HG03139 (cell line): ENCODE results near the gene SLC44A1.
"Not testable (repeated sequence)": the region's sequence is repeated elsewhere in the genome, so short reads cannot be mapped to it uniquely, and the experiment has no call there.

ENCODE experiments used
- ATAC-seq: cut with Tn5 transposase; IDR thresholded peaks from one replicate; pipeline ENCODE4 v1.9.1; 2021; ENCODE audit not compliant: unreplicated experiment

The SLC44A1 gene

DNA sequence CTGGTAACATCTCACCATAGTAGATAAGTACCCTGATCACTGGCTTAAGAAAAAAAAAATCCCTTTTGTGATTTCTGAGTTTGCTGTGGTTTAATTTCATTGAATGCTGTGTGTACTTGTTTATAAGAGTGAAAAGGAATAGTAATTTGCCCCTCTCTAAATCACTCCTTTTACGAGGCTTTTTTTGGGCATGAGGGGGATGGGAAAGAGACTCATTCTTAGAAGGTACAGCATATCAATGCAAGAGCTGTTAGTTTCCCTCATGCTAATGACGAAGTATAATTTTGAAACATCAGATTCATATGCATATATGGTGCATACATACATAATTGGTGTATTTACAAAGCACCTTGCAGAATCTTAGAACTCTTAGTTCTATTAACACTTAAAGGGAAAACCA, 2.4 kb upstream of the SLC44A1 start:
- ATAC-seq, result no peak

- no peak for ATAC-seq
Measured at GRCh38 chr9:105242557-105242956, 1.9 kb upstream of the SLC44A1 start.

- ATAC-seq, result no peak
Measured at GRCh38 chr9:105243015-105243686, 1.3 kb upstream of the SLC44A1 start.

DNA sequence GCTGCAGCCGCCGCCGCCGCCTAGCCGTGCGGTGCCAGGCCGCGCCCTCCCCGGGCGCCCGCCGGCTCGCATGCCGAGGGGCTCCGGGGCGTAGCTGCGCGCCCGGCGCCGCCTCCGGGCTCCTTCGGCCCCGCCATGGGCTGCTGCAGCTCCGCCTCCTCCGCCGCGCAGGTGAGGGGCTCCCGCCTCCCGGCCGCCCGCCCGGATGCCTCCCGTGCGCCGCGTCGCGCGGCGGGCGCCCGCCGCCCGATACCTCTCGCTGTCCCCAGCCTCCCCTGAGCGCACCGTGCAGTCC, 230 bp downstream of the SLC44A1 start:
- peak; percentile 48 for ATAC-seq

DNA sequence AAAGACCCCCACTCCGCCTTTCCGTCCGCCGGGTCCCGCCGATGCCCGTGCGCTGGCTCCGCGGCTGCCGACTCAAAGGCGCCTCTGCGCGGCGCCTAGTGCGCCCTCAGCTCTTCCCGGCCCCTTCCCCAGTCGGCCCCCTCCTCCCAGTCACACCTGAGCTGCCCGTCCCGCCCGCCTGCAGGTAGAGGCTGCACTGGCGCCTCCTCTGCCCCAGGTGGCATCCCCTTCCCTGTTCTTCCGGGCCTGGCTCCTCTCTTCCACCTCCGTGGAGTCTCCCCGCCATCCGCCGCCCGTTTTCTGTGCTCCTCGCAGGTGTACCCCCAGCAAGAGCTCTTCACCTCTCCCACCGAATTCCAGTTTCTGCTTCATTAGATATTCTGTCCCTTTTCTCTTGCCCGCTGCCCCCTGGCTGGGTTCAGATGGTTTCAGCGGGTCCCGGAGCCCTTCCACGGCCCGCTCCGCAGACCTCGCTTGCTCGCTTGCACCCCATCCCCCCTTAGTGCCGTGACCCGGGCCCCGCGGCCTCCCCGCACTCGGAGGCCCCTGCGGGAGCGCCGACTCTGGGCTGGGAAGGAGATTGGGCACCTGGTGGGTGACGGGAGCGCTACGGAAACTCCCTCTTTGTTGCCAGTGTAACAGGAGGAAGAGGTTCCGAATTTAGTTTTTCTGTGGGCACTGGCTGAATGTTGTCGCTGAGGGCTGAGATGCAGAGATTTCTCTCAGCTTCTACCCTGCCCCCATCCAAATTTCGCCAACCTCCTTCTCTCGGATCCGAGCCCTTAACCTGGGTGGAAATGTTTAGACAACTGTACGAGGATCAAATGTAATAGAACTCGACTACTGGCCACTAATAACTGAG, 809 bp downstream of the SLC44A1 start:
- no peak for ATAC-seq

DNA sequence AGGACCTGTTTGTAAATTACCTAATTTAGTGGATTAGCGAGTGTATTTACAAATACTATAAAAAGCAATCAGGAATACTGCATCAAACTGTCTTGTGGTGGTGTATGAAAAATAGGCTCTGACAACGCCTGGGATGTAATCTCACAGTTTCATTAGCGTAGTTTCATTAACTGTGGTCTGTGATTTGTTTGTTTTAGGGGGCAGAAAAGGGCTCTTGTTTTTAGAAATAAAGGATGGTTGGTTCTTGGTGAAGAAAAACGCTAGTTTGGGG, 1.4 kb downstream of the SLC44A1 start:
- no peak for ATAC-seq

- ATAC-seq, result no peak
Measured at GRCh38 chr9:105246656-105247173, 2.3 kb downstream of the SLC44A1 start.

DNA sequence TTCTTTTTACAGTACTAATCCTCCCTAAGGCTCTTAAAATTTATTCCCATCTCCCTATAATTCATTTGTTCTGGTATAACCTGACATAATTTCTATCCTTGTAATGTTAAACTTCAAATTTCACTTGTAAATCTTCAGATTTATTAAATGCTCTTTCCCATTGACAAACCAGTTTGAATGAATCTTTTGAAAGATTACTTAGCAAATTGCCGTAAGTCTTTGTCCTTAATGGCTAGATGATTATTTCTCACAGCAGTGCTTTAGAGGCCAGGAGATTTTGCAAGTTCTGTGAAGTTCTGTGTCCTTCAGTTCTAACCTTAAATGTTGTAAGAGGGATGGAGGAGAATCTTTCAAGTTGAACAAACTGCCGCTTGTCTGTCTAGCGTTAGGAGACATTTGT, 4.2 kb downstream of the SLC44A1 start:
- no peak for ATAC-seq

DNA sequence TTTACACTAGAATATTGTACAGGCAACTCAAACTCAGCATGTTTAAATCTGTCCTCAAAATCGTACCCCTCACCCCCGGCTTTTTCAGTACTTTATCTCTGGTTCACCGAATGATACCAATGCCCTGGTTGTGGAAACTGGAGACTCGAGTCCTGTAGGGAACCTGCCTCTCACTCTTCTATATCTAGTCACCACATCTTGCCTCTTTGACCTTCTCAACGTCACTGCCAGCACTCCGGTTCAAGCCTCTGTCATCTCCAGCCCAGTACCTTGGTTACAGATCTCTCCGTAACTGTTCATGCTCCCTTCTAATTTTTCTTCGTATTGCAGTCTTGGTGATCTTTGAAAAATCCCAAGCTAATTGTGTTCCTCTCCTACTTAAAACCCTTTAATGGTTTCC, 6.7 kb downstream of the SLC44A1 start:
- no peak for ATAC-seq

- no peak for ATAC-seq
Measured at GRCh38 chr9:105251733-105252404, 7.4 kb downstream of the SLC44A1 start.

DNA sequence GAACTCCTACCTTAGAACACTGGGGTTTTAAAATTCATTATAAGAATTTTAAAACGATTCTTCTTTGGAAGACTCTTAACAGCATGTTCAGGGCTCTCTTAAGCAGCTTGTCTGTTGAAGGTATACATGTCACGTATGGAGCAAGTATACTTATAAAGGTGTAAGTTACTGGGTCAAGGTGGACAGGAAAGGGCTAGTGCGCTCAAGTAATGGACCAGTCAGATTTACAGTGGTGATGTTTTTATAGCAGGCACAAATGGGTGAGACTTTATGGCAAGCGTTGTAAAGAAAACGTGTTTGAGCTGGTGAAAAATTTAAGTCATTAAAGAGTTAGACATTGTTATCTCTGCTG, 7.9 kb downstream of the SLC44A1 start:
- ATAC-seq, result no peak

GRCh38 chr9:105254226-105254625, 9.8 kb downstream of the SLC44A1 start:
- ATAC-seq, result no peak

GRCh38 chr9:105255421-105255820, 11.0 kb downstream of the SLC44A1 start:
- ATAC-seq, result no peak

DNA sequence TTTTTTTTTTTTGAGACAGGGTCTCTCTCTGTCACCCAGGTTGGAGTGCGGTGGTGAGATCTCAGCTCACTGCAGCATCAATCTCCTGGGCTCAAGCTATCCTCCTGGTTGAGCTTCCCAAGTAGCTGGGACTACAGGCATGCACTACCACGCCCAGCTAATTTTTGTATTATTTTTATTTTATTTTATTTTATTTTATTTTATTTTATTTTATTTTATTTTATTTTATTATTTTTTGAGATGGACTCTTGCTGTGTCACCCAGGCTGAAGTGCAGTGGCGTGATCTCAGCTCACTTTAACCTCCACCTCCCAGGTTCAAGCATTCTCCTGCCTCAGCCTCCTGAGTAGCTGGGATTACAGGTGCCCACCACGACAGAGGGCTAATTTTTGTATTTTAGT, 12.1 kb downstream of the SLC44A1 start:
- not testable (repeated sequence) for ATAC-seq

DNA sequence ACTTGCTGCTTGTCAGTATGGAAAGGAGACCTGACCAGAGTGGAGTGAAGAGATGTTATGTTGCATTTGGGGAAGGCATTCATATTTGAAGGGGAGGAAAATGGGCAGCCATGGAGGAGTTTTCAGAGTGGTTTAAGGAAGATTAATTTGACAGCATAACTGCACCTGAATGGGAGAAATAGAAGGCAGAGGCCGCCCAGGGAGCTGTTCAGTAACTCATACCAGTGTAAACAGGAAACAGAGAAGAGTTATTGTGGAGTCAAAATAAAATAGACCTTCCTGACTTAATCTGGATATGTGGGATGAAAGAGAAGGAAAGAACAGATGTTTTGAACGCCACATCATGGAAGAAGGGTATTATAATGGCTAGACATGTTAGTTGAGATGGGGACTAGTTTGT, 13.4 kb downstream of the SLC44A1 start:
- no peak for ATAC-seq

DNA sequence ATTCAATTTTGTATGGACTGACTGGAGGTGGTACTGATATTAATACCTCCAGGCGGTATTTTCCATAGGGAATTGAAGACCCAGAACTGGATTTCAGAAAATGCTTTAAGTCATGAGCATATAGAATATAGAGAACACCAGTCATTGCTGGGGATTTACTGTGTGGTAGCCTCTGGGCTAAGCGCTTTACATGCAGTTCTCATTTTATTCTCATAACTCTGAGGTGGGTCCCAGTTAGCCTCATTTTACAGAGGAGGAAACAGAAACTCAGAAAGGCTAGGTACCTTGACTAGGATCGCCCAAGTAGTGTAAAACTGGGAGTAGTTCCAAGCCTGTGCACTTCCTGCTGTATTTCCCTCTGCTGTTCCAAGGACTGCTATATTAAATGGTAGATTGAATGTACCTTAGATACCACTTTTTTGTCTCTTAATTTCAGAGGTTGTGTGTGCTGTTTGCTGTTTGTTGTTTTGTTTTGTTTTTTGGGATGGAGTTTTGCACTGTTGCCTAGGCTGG, 13.8 kb downstream of the SLC44A1 start:
- no peak for ATAC-seq

- no peak for ATAC-seq
Measured at GRCh38 chr9:105259274-105259673, 14.8 kb downstream of the SLC44A1 start.

DNA sequence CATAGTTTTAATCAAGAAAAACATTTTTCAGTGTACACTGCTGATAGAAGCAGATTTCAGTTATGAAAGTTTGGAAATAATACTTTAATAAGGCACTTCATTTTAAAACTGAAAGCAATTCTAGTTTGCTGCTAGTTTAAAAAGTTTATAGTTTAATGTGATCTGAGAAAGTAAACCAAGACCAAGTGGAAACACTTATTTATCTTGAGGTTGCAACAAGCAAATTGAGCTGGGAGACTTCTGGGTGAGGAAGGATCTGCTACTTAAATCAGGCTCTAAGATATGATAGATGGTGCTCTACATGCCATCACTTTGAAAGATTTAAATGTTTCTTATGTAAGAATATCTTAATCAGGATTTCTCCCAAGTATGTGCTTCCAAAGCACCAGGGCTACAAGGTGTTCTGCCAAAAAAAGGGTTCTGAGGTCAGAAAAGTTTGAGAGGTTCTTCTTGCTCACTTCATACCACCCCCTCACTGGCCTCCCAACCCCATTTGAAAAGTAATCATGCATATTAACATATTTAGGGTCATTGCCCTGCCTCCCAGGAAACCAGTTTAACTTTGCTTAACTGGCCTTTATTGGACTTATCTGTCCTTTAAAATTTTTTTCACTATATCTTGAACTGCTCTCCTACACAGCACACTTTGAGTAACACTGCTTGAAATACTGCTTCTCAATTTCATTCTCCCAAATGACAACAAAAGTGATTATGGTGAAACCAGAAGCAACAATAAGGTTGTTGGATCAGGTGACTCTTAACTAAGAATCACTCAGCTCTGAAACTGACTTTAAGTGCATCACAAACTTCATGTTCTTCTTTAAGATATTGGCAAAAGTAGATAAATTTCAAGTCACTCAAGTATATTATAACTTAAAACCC, 15.5 kb downstream of the SLC44A1 start:
- ATAC-seq, result no peak

DNA sequence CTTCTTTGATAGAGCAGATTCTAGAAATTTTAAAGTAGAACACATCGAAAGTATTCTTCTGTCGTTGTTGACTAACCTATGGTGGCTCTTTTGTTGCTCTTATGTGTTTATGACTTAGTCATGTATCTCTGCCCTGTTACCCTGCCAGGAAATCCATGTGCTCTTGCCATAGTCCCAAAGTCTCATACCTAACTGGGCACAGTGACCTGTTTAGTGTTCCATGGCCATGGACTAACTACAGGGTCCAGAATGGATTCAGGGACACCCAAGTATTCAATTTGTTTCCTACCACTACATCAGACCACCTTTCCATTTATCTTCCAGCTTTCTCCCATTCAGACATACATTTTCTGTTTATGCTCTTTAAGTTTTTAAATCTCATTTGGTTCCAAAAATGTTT, 18.0 kb downstream of the SLC44A1 start:
- ATAC-seq, result no peak

DNA sequence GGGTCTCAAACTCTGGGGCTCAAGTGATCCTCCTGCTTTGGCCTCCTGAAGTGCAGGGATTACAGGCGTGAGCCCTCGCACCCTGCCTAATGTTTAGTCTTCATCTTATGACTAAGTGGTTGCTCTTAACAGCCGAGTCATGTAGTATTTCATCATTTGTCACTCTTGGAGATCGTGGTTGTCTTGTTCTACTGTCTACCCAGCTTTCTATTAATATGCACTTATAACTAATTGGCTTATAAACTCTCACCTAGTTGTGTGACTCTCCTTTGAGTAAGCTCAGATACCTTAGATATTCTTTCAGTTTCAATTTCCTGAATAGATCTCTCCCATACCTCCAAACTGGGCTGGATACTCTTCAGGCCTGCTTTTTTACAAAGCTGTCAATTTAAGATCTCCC, 19.9 kb downstream of the SLC44A1 start:
- ATAC-seq, result no peak

- not testable (repeated sequence) for ATAC-seq
Measured at GRCh38 chr9:105268254-105268653, 23.8 kb downstream of the SLC44A1 start.
